ENCODE results near the gene OSBPL2. TPM values are rescaled to one million over a fixed set of nuclear protein-coding genes. Genes with fewer than 3 reads are reported as not detected.

The OSBPL2 gene
- total and polyA plus RNA-seq, 4 donors: 9.9 to 19.7 (median 12.3) TPM

DNA sequence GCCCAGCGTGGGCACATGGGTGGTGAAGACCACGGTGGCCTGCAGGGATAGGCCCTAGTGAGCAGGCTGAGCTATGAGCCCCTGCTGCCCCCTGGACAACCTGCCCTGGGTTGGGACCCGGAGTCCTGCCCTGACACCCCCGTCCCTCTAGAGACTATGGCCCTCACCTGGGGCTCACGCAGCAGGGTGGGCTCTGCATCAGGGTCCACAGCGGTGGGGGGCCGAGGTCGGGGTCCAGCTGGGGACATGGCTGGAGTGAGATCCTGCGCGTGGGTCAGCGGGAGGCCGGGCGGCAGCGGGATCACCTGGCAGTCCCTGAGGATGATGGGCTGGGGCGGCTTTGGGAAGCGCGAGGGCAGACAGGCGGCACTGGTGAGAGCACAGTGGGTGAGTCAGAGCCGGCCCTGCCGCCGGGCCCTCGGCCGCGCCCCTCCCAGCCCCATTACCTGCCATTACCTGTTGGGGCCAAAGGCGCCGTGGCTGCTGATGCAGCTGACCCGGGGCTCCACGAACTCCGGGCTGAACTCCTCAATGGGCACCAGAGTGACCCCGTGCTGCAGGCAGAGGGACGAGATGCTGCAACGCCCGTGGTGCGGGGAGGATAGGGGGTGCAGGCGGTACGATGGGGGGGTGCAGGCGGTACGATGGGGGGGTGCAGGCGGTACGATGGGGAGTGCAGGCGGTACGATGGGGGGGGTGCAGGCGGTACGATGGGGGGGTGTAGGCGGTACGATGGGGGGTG, 92.4 kb downstream of the OSBPL2 start:
- no peaks in the 10 kb centered on the region for H3K27me3 ChIP-seq (ENCODE audit: control insufficient read depth in 4 of 4, insufficient read depth in 4 of 4, low read length in 3 of 4)
- H3K9ac ChIP-seq (ENCODE audit: low read depth in 1 of 2, low read length in 2 of 2): no peak overlapping the region
- DNase-seq (ENCODE audit: low spot score): no peak
- peaks cover 0 to 61% (median 17%) of the 10 kb centered on the region in 4 donors for H3K36me3 ChIP-seq (ENCODE audit: control insufficient read depth in 4 of 4, insufficient read depth in 3 of 4, low read depth in 1 of 4, low read length in 3 of 4)
- TF ChIP-seq GABPA (IDR thresholded peaks at IDR 0.05 in 1 of 2, conservative IDR thresholded peaks at IDR 0.05 in 1 of 2) (no peak), HNF4G (IDR thresholded peaks at IDR 0.05) (no peak)
- 94% methylated on average over 46 of the region's 46 CpGs for WGBS
- H3K9me3 ChIP-seq (ENCODE audit: control insufficient read depth in 4 of 4, low read length in 3 of 4): no peaks in the 10 kb centered on the region
- H3K4me1 ChIP-seq (ENCODE audit: control insufficient read depth in 4 of 4, insufficient read depth in 4 of 4, low read length in 3 of 4): no peaks in the 10 kb centered on the region
- H3K27ac ChIP-seq (ENCODE audit: low read depth in 1 of 2, low read length in 2 of 2): no peak overlapping the region
- H3K4me3 ChIP-seq (ENCODE audit: low read depth in 1 of 3, low read length in 3 of 3): no peak overlapping the region

DNA sequence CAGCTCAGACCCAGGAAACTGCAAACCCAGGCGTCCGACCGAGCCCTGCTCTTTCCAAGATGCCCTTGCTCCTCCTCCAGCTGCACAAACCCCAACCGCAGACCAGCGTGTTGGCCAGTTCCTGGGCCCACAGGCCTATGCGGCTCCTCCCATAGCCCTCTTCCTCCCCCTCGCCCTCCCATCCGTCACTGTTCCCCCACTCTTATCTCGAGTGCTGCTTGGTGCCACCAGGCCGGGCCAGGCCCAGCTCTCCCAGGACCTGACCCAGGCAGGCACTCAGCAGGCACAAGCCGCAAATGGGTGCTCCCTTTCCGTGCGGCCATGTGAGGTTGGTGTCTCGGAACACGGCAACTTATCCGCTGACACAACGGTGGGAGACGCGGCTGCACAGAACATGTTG, 93.0 kb downstream of the OSBPL2 start:
- no peak overlapping the region for H3K9ac ChIP-seq (ENCODE audit: low read depth in 1 of 2, low read length in 2 of 2)
- no peaks in the 10 kb centered on the region for H3K9me3 ChIP-seq (ENCODE audit: control insufficient read depth in 4 of 4, low read length in 3 of 4)
- no peaks in the 10 kb centered on the region for H3K27me3 ChIP-seq (ENCODE audit: control insufficient read depth in 4 of 4, insufficient read depth in 4 of 4, low read length in 3 of 4)
- no peak overlapping the region for H3K27ac ChIP-seq (ENCODE audit: low read depth in 1 of 2, low read length in 2 of 2)
- WGBS: 96% methylated on average over 19 of the region's 19 CpGs
- TF ChIP-seq HNF4G (IDR thresholded peaks at IDR 0.05) (no peak), SP1 (IDR thresholded peaks at IDR 0.05) (no peak), TAF1 (conservative IDR thresholded peaks at IDR 0.05) (no peak), JUND (IDR thresholded peaks at IDR 0.05) (no peak), FOXA1 (IDR thresholded peaks at IDR 0.05) (no peak), RXRA (IDR thresholded peaks at IDR 0.05) (no peak), NR2F2 (IDR thresholded peaks at IDR 0.05) (no peak), FOXA2 (IDR thresholded peaks at IDR 0.05) (no peak), YY1 (IDR thresholded peaks at IDR 0.05) (no peak), HNF4A (conservative IDR thresholded peaks at IDR 0.05) (no peak), GABPA (IDR thresholded peaks at IDR 0.05 in 1 of 2, conservative IDR thresholded peaks at IDR 0.05 in 1 of 2) (no peak), EGR1 (IDR thresholded peaks at IDR 0.05; ENCODE audit: low read depth in 2 of 2) (no peak), RAD21 (IDR thresholded peaks at IDR 0.05) (no peak)
- TF ChIP-seq, protein P1, sequence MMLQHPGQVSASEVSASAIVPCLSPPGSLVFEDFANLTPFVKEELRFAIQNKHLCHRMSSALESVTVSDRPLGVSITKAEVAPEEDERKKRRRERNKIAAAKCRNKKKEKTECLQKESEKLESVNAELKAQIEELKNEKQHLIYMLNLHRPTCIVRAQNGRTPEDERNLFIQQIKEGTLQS (IDR thresholded peaks at IDR 0.05): no peak
- TF ChIP-seq, protein P2, sequence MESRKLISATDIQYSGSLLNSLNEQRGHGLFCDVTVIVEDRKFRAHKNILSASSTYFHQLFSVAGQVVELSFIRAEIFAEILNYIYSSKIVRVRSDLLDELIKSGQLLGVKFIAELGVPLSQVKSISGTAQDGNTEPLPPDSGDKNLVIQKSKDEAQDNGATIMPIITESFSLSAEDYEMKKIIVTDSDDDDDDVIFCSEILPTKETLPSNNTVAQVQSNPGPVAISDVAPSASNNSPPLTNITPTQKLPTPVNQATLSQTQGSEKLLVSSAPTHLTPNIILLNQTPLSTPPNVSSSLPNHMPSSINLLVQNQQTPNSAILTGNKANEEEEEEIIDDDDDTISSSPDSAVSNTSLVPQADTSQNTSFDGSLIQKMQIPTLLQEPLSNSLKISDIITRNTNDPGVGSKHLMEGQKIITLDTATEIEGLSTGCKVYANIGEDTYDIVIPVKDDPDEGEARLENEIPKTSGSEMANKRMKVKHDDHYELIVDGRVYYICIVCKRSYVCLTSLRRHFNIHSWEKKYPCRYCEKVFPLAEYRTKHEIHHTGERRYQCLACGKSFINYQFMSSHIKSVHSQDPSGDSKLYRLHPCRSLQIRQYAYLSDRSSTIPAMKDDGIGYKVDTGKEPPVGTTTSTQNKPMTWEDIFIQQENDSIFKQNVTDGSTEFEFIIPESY (IDR thresholded peaks at IDR 0.05): no peak
- TF ChIP-seq, protein P3, sequence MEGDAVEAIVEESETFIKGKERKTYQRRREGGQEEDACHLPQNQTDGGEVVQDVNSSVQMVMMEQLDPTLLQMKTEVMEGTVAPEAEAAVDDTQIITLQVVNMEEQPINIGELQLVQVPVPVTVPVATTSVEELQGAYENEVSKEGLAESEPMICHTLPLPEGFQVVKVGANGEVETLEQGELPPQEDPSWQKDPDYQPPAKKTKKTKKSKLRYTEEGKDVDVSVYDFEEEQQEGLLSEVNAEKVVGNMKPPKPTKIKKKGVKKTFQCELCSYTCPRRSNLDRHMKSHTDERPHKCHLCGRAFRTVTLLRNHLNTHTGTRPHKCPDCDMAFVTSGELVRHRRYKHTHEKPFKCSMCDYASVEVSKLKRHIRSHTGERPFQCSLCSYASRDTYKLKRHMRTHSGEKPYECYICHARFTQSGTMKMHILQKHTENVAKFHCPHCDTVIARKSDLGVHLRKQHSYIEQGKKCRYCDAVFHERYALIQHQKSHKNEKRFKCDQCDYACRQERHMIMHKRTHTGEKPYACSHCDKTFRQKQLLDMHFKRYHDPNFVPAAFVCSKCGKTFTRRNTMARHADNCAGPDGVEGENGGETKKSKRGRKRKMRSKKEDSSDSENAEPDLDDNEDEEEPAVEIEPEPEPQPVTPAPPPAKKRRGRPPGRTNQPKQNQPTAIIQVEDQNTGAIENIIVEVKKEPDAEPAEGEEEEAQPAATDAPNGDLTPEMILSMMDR (IDR thresholded peaks at IDR 0.05; ENCODE audit: low read depth, low read length, missing input control): no peak
- TF ChIP-seq, protein P4, sequence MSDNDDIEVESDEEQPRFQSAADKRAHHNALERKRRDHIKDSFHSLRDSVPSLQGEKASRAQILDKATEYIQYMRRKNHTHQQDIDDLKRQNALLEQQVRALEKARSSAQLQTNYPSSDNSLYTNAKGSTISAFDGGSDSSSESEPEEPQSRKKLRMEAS (IDR thresholded peaks at IDR 0.05): no peak
- TF ChIP-seq, protein P5, sequence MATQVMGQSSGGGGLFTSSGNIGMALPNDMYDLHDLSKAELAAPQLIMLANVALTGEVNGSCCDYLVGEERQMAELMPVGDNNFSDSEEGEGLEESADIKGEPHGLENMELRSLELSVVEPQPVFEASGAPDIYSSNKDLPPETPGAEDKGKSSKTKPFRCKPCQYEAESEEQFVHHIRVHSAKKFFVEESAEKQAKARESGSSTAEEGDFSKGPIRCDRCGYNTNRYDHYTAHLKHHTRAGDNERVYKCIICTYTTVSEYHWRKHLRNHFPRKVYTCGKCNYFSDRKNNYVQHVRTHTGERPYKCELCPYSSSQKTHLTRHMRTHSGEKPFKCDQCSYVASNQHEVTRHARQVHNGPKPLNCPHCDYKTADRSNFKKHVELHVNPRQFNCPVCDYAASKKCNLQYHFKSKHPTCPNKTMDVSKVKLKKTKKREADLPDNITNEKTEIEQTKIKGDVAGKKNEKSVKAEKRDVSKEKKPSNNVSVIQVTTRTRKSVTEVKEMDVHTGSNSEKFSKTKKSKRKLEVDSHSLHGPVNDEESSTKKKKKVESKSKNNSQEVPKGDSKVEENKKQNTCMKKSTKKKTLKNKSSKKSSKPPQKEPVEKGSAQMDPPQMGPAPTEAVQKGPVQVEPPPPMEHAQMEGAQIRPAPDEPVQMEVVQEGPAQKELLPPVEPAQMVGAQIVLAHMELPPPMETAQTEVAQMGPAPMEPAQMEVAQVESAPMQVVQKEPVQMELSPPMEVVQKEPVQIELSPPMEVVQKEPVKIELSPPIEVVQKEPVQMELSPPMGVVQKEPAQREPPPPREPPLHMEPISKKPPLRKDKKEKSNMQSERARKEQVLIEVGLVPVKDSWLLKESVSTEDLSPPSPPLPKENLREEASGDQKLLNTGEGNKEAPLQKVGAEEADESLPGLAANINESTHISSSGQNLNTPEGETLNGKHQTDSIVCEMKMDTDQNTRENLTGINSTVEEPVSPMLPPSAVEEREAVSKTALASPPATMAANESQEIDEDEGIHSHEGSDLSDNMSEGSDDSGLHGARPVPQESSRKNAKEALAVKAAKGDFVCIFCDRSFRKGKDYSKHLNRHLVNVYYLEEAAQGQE (IDR thresholded peaks at IDR 0.05): no peak
- H3K4me3 ChIP-seq (ENCODE audit: low read depth in 1 of 3, low read length in 3 of 3): no peak overlapping the region
- no peak for DNase-seq (ENCODE audit: low spot score)
- peaks cover 0 to 60% (median 18%) of the 10 kb centered on the region in 4 donors for H3K36me3 ChIP-seq (ENCODE audit: control insufficient read depth in 4 of 4, insufficient read depth in 3 of 4, low read depth in 1 of 4, low read length in 3 of 4)
- H3K4me1 ChIP-seq (ENCODE audit: control insufficient read depth in 4 of 4, insufficient read depth in 4 of 4, low read length in 3 of 4): no peaks in the 10 kb centered on the region

All from liver (tissue), 9 donors.